Activated CD8-positive, alpha-beta T cell treated with anti-CD3 and anti-CD28 coated beads, Interleukin-2, amount 10 ng/mL, durations not matched to agents 7 days and 5 days (primary cell): ENCODE measurements around the gene SPATA32. TPM values are rescaled to one million over a fixed set of nuclear protein-coding genes. Genes with fewer than 3 reads are reported as not detected.

Experiments used
- ATAC-seq: fragments of 150-1000 bp; cut with Tn5 transposase; one replicate; pipeline ENCODE4 v1.10.0; 2021; ENCODE audit warnings: moderate library complexity
- CTCF ChIA-PET: fragments of 350-600 bp; sonication (Branson Sonifier 250); formaldehyde crosslinking; loops from one replicate; lab custom pipeline; 2021; ENCODE audit warnings: antibody characterized with exemption; lab: Charles Lee
- POLR2A ChIA-PET: fragments of 350-600 bp; sonication (Branson Sonifier 250); formaldehyde crosslinking; loops from one replicate; lab custom pipeline; 2021; ENCODE audit warnings: antibody characterized with exemption; lab: Charles Lee
- DNase-seq: peaks from one replicate; pipeline ENCODE4 v3.0.0-alpha.2; 2020
- H3K27ac Mint-ChIP-seq: one replicate; pipeline ENCODE4 v1.8.0; 2021; ENCODE audit warnings: mild to moderate bottlenecking, mixed read lengths
- H3K27me3 Mint-ChIP-seq: one replicate; pipeline ENCODE4 v1.8.0; 2021; ENCODE audit warnings: low read depth, mixed read lengths
- H3K36me3 Mint-ChIP-seq: one replicate; pipeline ENCODE4 v1.8.0; 2021; ENCODE audit warnings: low read depth, mixed read lengths
- H3K4me1 Mint-ChIP-seq: one replicate; pipeline ENCODE4 v1.8.0; 2021; ENCODE audit warnings: low read depth, mixed read lengths
- H3K4me3 Mint-ChIP-seq: one replicate; pipeline ENCODE4 v1.8.0; 2021; ENCODE audit warnings: mild to moderate bottlenecking, mixed read lengths
- H3K9me3 Mint-ChIP-seq: one replicate; pipeline ENCODE4 v1.8.0; 2022; ENCODE audit warnings: mixed read lengths; ENCODE audit not compliant: insufficient read depth
- total RNA-seq, 2 experiments: library from RNA; stranded (reverse); gene quantifications; one replicate each; pipeline ENCODE4 v1.2.3, GENCODE V29; 2021

Gene SPATA32
- total RNA-seq, 2 experiments from 2014 or later = 0.52 to 0.55 TPM

GRCh38 chr17:45246861-45247428 is 14.9 kb downstream of the SPATA32 start:
- CTCF ChIA-PET = interaction anchor here (1.0 to 5.3 kb wide), 15 partner anchors 10 to 147 kb away, joined by 4 to 67 read pairs (median 7); partner anchors contain the start of gene FMNL1
- H3K4me3 Mint-ChIP-seq = peak overlapping the region; percentile 91
- DNase-seq (no peak), ATAC-seq (no peak)
- H3K36me3 Mint-ChIP-seq = peaks cover 72% of the 10 kb centered on the region
- POLR2A ChIA-PET = interaction anchor here (2.5 to 4.7 kb wide), 6 partner anchors 9 to 98 kb away, joined by 14 to 132 read pairs (median 20); partner anchors contain the start of genes FMNL1, HEXIM1 and MAP3K14
- no peaks in the 10 kb centered on the region for H3K27me3 Mint-ChIP-seq
- peaks cover 72% of the 10 kb centered on the region for H3K4me1 Mint-ChIP-seq
- no peaks in the 10 kb centered on the region for H3K9me3 Mint-ChIP-seq
- peak overlapping the region; percentile 97 for H3K27ac Mint-ChIP-seq

- Mint-ChIP-seq H3K27ac (peak overlapping the region; percentile 97), H3K4me3 (peak overlapping the region; percentile 91), H3K4me1 (peaks cover 69% of the 10 kb centered on the region), H3K27me3 (no peaks in the 10 kb centered on the region), H3K36me3 (peaks cover 70% of the 10 kb centered on the region), H3K9me3 (no peaks in the 10 kb centered on the region)
- ChIA-PET CTCF (interaction anchor here (1.1 to 5.3 kb wide), 8 partner anchors 10 to 49 kb away, joined by 4 to 67 read pairs (median 13); partner anchors contain the start of gene FMNL1), POLR2A (interaction anchor here (0.7 to 4.7 kb wide), 7 partner anchors 9 to 97 kb away, joined by 3 to 132 read pairs (median 19); partner anchors contain the start of genes FMNL1 and HEXIM1)
- DNase-seq (no peak), ATAC-seq (no peak)
Measured at GRCh38 chr17:45246338-45246737, 15.6 kb downstream of the SPATA32 start.

GRCh38 chr17:45244725-45245656 is 16.9 kb downstream of the SPATA32 start:
- ChIA-PET CTCF (interaction anchor here (0.8 to 5.3 kb wide), 4 partner anchors 9 to 110 kb away, joined by 3 to 44 read pairs (median 22); partner anchors contain the start of gene ACBD4), POLR2A (interaction anchor here (0.9 to 4.7 kb wide), 6 partner anchors 11 to 26 kb away, joined by 3 to 132 read pairs (median 4); partner anchors contain the start of gene FMNL1)
- Mint-ChIP-seq H3K4me1 (peaks cover 62% of the 10 kb centered on the region), H3K36me3 (peaks cover 72% of the 10 kb centered on the region), H3K9me3 (no peaks in the 10 kb centered on the region), H3K27me3 (no peaks in the 10 kb centered on the region), H3K27ac (peak overlapping the region; percentile 97), H3K4me3 (no peak overlapping the region)
- ATAC-seq (no peak), DNase-seq (no peak)

- H3K4me3 Mint-ChIP-seq = no peak overlapping the region
- H3K4me1 Mint-ChIP-seq = peaks cover 56% of the 10 kb centered on the region
- ATAC-seq (no peak), DNase-seq (no peak)
- no peaks in the 10 kb centered on the region for H3K9me3 Mint-ChIP-seq
- no peaks in the 10 kb centered on the region for H3K27me3 Mint-ChIP-seq
- CTCF ChIA-PET = interaction anchor here (1.3 to 2.6 kb wide), 2 partner anchors 9 to 25 kb away, joined by 7 to 16 read pairs; no protein-coding TSS in a partner anchor
- H3K36me3 Mint-ChIP-seq = peaks cover 78% of the 10 kb centered on the region
- POLR2A ChIA-PET = interaction anchor here (1.2 to 1.6 kb wide), 3 partner anchors 15 to 19 kb away, joined by 3 to 4 read pairs (median 4); no protein-coding TSS in a partner anchor
- no peak overlapping the region for H3K27ac Mint-ChIP-seq
Measured at GRCh38 chr17:45243750-45244149, 18.1 kb downstream of the SPATA32 start.

- DNase-seq (no peak), ATAC-seq (no peak)
- POLR2A ChIA-PET = interaction anchor here (1.1 to 1.6 kb wide), 2 partner anchors 16 to 21 kb away, joined by 3 to 5 read pairs; no protein-coding TSS in a partner anchor
- Mint-ChIP-seq H3K27ac (peak overlapping the region; percentile 62), H3K4me3 (no peak overlapping the region), H3K4me1 (peaks cover 53% of the 10 kb centered on the region), H3K27me3 (no peaks in the 10 kb centered on the region), H3K9me3 (no peaks in the 10 kb centered on the region), H3K36me3 (peaks cover 87% of the 10 kb centered on the region)
- CTCF ChIA-PET = interaction anchor here (2.6 kb wide), 1 partner anchor 23 kb away, joined by 16 read pairs; no protein-coding TSS in a partner anchor
Measured at GRCh38 chr17:45242029-45242414, 19.9 kb downstream of the SPATA32 start.

GRCh38 chr17:45241328-45242028 is 20.4 kb downstream of the SPATA32 start:
- H3K27ac Mint-ChIP-seq = no peak overlapping the region
- H3K27me3 Mint-ChIP-seq = no peaks in the 10 kb centered on the region
- DNase-seq (no peak), ATAC-seq (no peak)
- peaks cover 84% of the 10 kb centered on the region for H3K36me3 Mint-ChIP-seq
- no peaks in the 10 kb centered on the region for H3K9me3 Mint-ChIP-seq
- ChIA-PET POLR2A (interaction anchor here (1.0 to 1.1 kb wide), 4 partner anchors 9 to 19 kb away, joined by 3 to 5 read pairs (median 4); no protein-coding TSS in a partner anchor), CTCF (interaction anchor here (1.3 to 2.6 kb wide), 2 partner anchors 23 to 106 kb away, joined by 3 to 16 read pairs; partner anchors contain the start of gene ACBD4)
- no peak overlapping the region for H3K4me3 Mint-ChIP-seq
- peaks cover 48% of the 10 kb centered on the region for H3K4me1 Mint-ChIP-seq

- CTCF ChIA-PET = interaction anchor here (0.6 to 1.3 kb wide), 2 partner anchors 103 to 106 kb away, joined by 3 read pairs; partner anchors contain the start of gene ACBD4
- H3K4me1 Mint-ChIP-seq = peaks cover 43% of the 10 kb centered on the region
- POLR2A ChIA-PET = interaction anchor here (0.6 to 1.1 kb wide), 5 partner anchors 9 to 71 kb away, joined by 3 to 4 read pairs (median 3); no protein-coding TSS in a partner anchor
- H3K27ac Mint-ChIP-seq = peak overlapping the region; percentile 49
- ATAC-seq = no peak
- no peak for DNase-seq
- no peaks in the 10 kb centered on the region for H3K27me3 Mint-ChIP-seq
- H3K36me3 Mint-ChIP-seq = peaks cover 84% of the 10 kb centered on the region
- no peak overlapping the region for H3K4me3 Mint-ChIP-seq
- no peaks in the 10 kb centered on the region for H3K9me3 Mint-ChIP-seq
Measured at GRCh38 chr17:45240905-45241327, 21.0 kb downstream of the SPATA32 start.

- DNase-seq (no peak), ATAC-seq (no peak)
- no peaks in the 10 kb centered on the region for H3K9me3 Mint-ChIP-seq
- H3K4me1 Mint-ChIP-seq = peaks cover 48% of the 10 kb centered on the region
- H3K36me3 Mint-ChIP-seq = peaks cover 83% of the 10 kb centered on the region
- CTCF ChIA-PET = interaction anchor here (1.0 to 12.9 kb wide), 2 partner anchors 9 to 18 kb away, joined by 3 to 410 read pairs; partner anchors contain the start of gene FMNL1
- no peaks in the 10 kb centered on the region for H3K27me3 Mint-ChIP-seq
- H3K27ac Mint-ChIP-seq = peak overlapping the region; percentile 39
- POLR2A ChIA-PET = interaction anchor here (0.8 to 2.2 kb wide), 4 partner anchors 9 to 20 kb away, joined by 3 to 7 read pairs (median 3); partner anchors contain the start of gene FMNL1
- H3K4me3 Mint-ChIP-seq = no peak overlapping the region
Measured at GRCh38 chr17:45238155-45238774, 23.6 kb downstream of the SPATA32 start.

GRCh38 chr17:45237686-45238085 is 24.2 kb downstream of the SPATA32 start:
- POLR2A ChIA-PET = interaction anchor here (0.8 to 2.2 kb wide), 2 partner anchors 11 to 16 kb away, joined by 3 to 7 read pairs; partner anchors contain the start of gene FMNL1
- DNase-seq (no peak), ATAC-seq (no peak)
- H3K9me3 Mint-ChIP-seq = no peaks in the 10 kb centered on the region
- no peaks in the 10 kb centered on the region for H3K27me3 Mint-ChIP-seq
- peaks cover 48% of the 10 kb centered on the region for H3K4me1 Mint-ChIP-seq
- CTCF ChIA-PET = interaction anchor here (3.4 to 12.9 kb wide), 2 partner anchors 10 to 18 kb away, joined by 44 to 410 read pairs; partner anchors contain the start of gene FMNL1
- H3K36me3 Mint-ChIP-seq = peaks cover 81% of the 10 kb centered on the region
- no peak overlapping the region for H3K4me3 Mint-ChIP-seq
- H3K27ac Mint-ChIP-seq = peak overlapping the region; percentile 39

- Mint-ChIP-seq H3K36me3 (peaks cover 81% of the 10 kb centered on the region), H3K27me3 (no peaks in the 10 kb centered on the region), H3K4me3 (no peak overlapping the region), H3K4me1 (peaks cover 58% of the 10 kb centered on the region), H3K9me3 (no peaks in the 10 kb centered on the region), H3K27ac (no peak overlapping the region)
- ChIA-PET POLR2A (interaction anchor here (0.8 to 2.5 kb wide), 5 partner anchors 8 to 17 kb away, joined by 3 to 16 read pairs (median 14); partner anchors contain the start of gene FMNL1), CTCF (interaction anchor here (1.8 to 12.9 kb wide), 9 partner anchors 9 to 149 kb away, joined by 4 to 410 read pairs (median 13); partner anchors contain the start of genes ACBD4 and FMNL1)
- ATAC-seq (no peak), DNase-seq (no peak)
Measured at GRCh38 chr17:45236282-45236606, 25.6 kb downstream of the SPATA32 start.
